HepG2 (cell line): Measurements from ENCODE around the gene SF3B5. TPM values are rescaled to one million over a fixed set of nuclear protein-coding genes. Genes with fewer than 3 reads are reported as not detected.

Source experiments
- ARID4A ChIP-seq: sonication (generic); formaldehyde crosslinking; IDR thresholded peaks from 2 replicates; pipeline ENCODE4 v1.5.0; 2020; ENCODE audit warnings: mild to moderate bottlenecking, missing genetic modification reagents, borderline replicate concordance
- CBX1 ChIP-seq: IDR thresholded peaks from one replicate; pipeline ENCODE4 v1.6.1; 2016; ENCODE audit warnings: antibody characterized with exemption, low read depth
- EHMT2 ChIP-seq: fragments of 200-600 bp; sonication (generic); IDR thresholded peaks from 2 replicates; pipeline ENCODE4 v1.7.0; 2017; ENCODE audit warnings: antibody characterized with exemption, low read depth, low read length, borderline replicate concordance
- ESRRA ChIP-seq: sonication (generic); formaldehyde crosslinking; IDR thresholded peaks from 2 replicates; pipeline ENCODE4 v1.5.1; 2020; ENCODE audit warnings: mild to moderate bottlenecking, low read depth, missing genetic modification reagents
- KDM1A ChIP-seq: IDR thresholded peaks from 2 replicates; pipeline ENCODE4 v1.6.1; 2016; ENCODE audit warnings: missing compliant biosample characterization
- KDM4B ChIP-seq: sonication (generic); formaldehyde crosslinking; IDR thresholded peaks from 2 replicates; pipeline ENCODE4 v1.4.0; 2020; ENCODE audit warnings: missing genetic modification reagents
- PAF1 ChIP-seq: IDR thresholded peaks from 2 replicates; pipeline ENCODE4 v1.6.1; 2016; ENCODE audit warnings: missing genetic modification reagents, missing compliant biosample characterization
- PLRG1 ChIP-seq: fragments of 450-650 bp; conservative IDR thresholded peaks from 2 replicates; pipeline ENCODE4 v1.6.1; 2016
- POLR2A ChIP-seq, 2 experiments: IDR thresholded peaks; 2 replicates each; pipeline ENCODE4 v1.6.1; 2011; ENCODE audit warnings: low read depth in 2 of 2, low read length in 2 of 2, mild to moderate bottlenecking in 1 of 2, moderate library complexity in 1 of 2; ENCODE audit not compliant: insufficient read depth in 1 of 2
- PRMT3 ChIP-seq: sonication (generic); formaldehyde crosslinking; IDR thresholded peaks from 2 replicates; pipeline ENCODE4 v1.8.1; 2022; ENCODE audit warnings: low read depth, mild to moderate bottlenecking, moderate library complexity, missing genetic modification reagents, borderline replicate concordance
- RAD21 ChIP-seq: fragments of 450-650 bp; formaldehyde crosslinking; IDR thresholded peaks from 2 replicates; pipeline ENCODE4 v1.5.0; 2020; ENCODE audit warnings: mild to moderate bottlenecking
- RORA ChIP-seq: sonication (generic); formaldehyde crosslinking; IDR thresholded peaks from 2 replicates; pipeline ENCODE4 v1.5.0; 2020; ENCODE audit warnings: mild to moderate bottlenecking, missing genetic modification reagents, moderate library complexity
- SAFB2 ChIP-seq: sonication (generic); formaldehyde crosslinking; IDR thresholded peaks from 2 replicates; pipeline ENCODE4 v1.5.1; 2020; ENCODE audit warnings: missing genetic modification reagents, low read depth, mild to moderate bottlenecking, borderline replicate concordance
- WIZ ChIP-seq: sonication (generic); formaldehyde crosslinking; IDR thresholded peaks from 2 replicates; pipeline ENCODE4 v1.5.1; 2020; ENCODE audit warnings: mild to moderate bottlenecking, missing genetic modification reagents
- XRCC5 ChIP-seq: fragments of 200-400 bp; formaldehyde crosslinking; optimal IDR thresholded peaks from 2 replicates; pipeline ENCODE3; 2017; ENCODE audit warnings: mild to moderate bottlenecking, low read length
- ZBTB2 ChIP-seq: sonication (generic); formaldehyde crosslinking; IDR thresholded peaks from 2 replicates; pipeline ENCODE4 v1.8.0; 2022; ENCODE audit warnings: low read depth, missing genetic modification reagents
- ZFP41 ChIP-seq: sonication (generic); formaldehyde crosslinking; IDR thresholded peaks from 2 replicates; pipeline ENCODE4 v1.4.0; 2020; ENCODE audit warnings: mild to moderate bottlenecking, missing genetic modification reagents, borderline replicate concordance
- ZNF253 ChIP-seq: sonication (generic); formaldehyde crosslinking; IDR thresholded peaks from 2 replicates; pipeline ENCODE4 v1.8.0; 2022; ENCODE audit warnings: mild to moderate bottlenecking, missing genetic modification reagents, borderline replicate concordance
- ZNF451 ChIP-seq: sonication (generic); formaldehyde crosslinking; IDR thresholded peaks from 2 replicates; pipeline ENCODE4 v1.5.0; 2020; ENCODE audit warnings: mild to moderate bottlenecking, missing genetic modification reagents
- ZNF484 ChIP-seq: sonication (generic); formaldehyde crosslinking; IDR thresholded peaks from 2 replicates; pipeline ENCODE4 v1.5.1; 2020; ENCODE audit warnings: mild to moderate bottlenecking, low read depth, missing genetic modification reagents, borderline replicate concordance
- ZNF501 ChIP-seq: sonication (generic); formaldehyde crosslinking; IDR thresholded peaks from 2 replicates; pipeline ENCODE4 v1.5.1; 2020; ENCODE audit warnings: mild to moderate bottlenecking, moderate library complexity, missing genetic modification reagents
- ZNF644 ChIP-seq: IDR thresholded peaks from 2 replicates; pipeline ENCODE4 v1.6.1; 2016; ENCODE audit warnings: low read depth
- ZNF704 ChIP-seq: sonication (generic); formaldehyde crosslinking; IDR thresholded peaks from 2 replicates; pipeline ENCODE4 v1.8.1; 2023; ENCODE audit warnings: mild to moderate bottlenecking, inconsistent platforms, moderate library complexity, missing genetic modification reagents, borderline replicate concordance
- ZSCAN25 ChIP-seq: sonication (generic); formaldehyde crosslinking; IDR thresholded peaks from 2 replicates; pipeline ENCODE4 v1.8.0; 2022; ENCODE audit warnings: mild to moderate bottlenecking, missing genetic modification reagents
- polyA plus RNA-seq, 8 experiments: library from polyadenylated mRNA; depleted of rRNA in 3 of 8; stranded (reverse) in 7 of 8; unstranded in 1 of 8; fragments of >200 nt; fragmentation: Illumina TruSeq in 4 of 8; extraction: Trizol in 4 of 8; gene quantifications; 2 replicates each; pipeline versions ENCODE4 v1.2.1 to v1.2.3, GENCODE V29; 2011 to 2016; ENCODE audit warnings: low read depth in 4 of 8, missing spikeins in 1 of 8, mixed read lengths in 1 of 8; ENCODE audit not compliant: insufficient read depth in 1 of 8
- total RNA-seq, 5 experiments: library from RNA; depleted of rRNA; stranded (reverse); fragments of >200 nt; fragmentation: Illumina TruSeq; extraction: Trizol; gene quantifications; 2 replicates each; pipeline ENCODE4 v1.2.3, GENCODE V29; 2016; ENCODE audit warnings: low read depth in 1 of 5

Gene SF3B5
- total and polyA plus RNA-seq, 2 of the 13 experiments (the other 11 are each of a cell fraction or from before 2014, with no cell fraction given) = 263 to 292 TPM

GRCh38 chr6:144063744-144064401, 31.5 kb downstream of the SF3B5 start (continued):
- TF ChIP-seq ZNF704 (no peak), ZSCAN25 (CRISPR knock-in tag) (no peak; the same call in 1 of the 2 replicates), SAFB2 (CRISPR knock-in tag) (no peak; the same call in 1 of the 2 replicates), PLRG1 (no peak), RAD21 (CRISPR knock-in tag) (no peak), EHMT2 (no peak), CBX1 (peak; percentile 36), KDM4B (CRISPR knock-in tag) (no peak), RORA (CRISPR knock-in tag) (no peak), ZNF501 (CRISPR knock-in tag) (peak; percentile 45), ESRRA (CRISPR knock-in tag) (no peak), ZNF644 (CRISPR knock-in tag) (no peak), POLR2A (IDR thresholded peaks at IDR 0.05; ENCODE audit: insufficient read depth in 1 of 2, low read depth in 2 of 2, low read length in 2 of 2) (no peak), ZFP41 (CRISPR knock-in tag) (0 out of 2 replicates have a peak, but pooled peaks have one; percentile 61), XRCC5 (peak; percentile 29), WIZ (CRISPR knock-in tag) (no peak), ZNF253 (peak; percentile 79; the same call in 1 of the 2 replicates), PAF1 (CRISPR knock-in tag) (no peak), ZNF451 (CRISPR knock-in tag) (no peak; the same call in 1 of the 2 replicates), ZNF484 (no peak), ARID4A (CRISPR knock-in tag) (peak; percentile 58; the same call in 1 of the 2 replicates), PRMT3 (CRISPR knock-in tag) (no peak), KDM1A (no peak), ZBTB2 (CRISPR knock-in tag) (0 out of 2 replicates have a peak, but pooled peaks have one; percentile 5)
